NT2/D1 (cell line): Measurements from ENCODE around the gene GPS1.
A peak's percentile ranks its signal among the peaks of the same experiment; 100 is the strongest.

Experiments
- DNase-seq: peaks from one replicate; pipeline ENCODE4 v3.0.0-alpha.2; 2011; ENCODE audit warnings: low read depth, low spot score
- H3K27me3 ChIP-seq: 2 replicates; pipeline ENCODE4 v1.6.0; 2011; ENCODE audit warnings: mild to moderate bottlenecking; ENCODE audit not compliant: insufficient read length, insufficient read depth
- H3K36me3 ChIP-seq: 2 replicates; pipeline ENCODE4 v1.6.1; 2011; ENCODE audit warnings: mild to moderate bottlenecking, low read length, mixed read lengths; ENCODE audit not compliant: insufficient read depth, insufficient read length
- H3K4me1 ChIP-seq: 2 replicates; pipeline ENCODE4 v1.5.1; 2011; ENCODE audit not compliant: insufficient read depth, insufficient read length
- H3K4me3 ChIP-seq: 2 replicates; pipeline ENCODE4 v1.5.1; 2011; ENCODE audit warnings: low read depth; ENCODE audit not compliant: insufficient read length
- H3K9ac ChIP-seq: 2 replicates; pipeline ENCODE4 v1.6.0; 2011; ENCODE audit warnings: low read depth; ENCODE audit not compliant: insufficient read length
- H3K9me3 ChIP-seq: 2 replicates; pipeline ENCODE4 v1.5.1; 2011; ENCODE audit warnings: mild to moderate bottlenecking, low read length; ENCODE audit not compliant: insufficient read depth
- SUZ12 ChIP-seq: IDR thresholded peaks from 2 replicates; pipeline ENCODE4 v1.6.1; 2011; ENCODE audit not compliant: insufficient read length, insufficient read depth; ENCODE audit errors: extremely low read depth
- YY1 ChIP-seq: IDR thresholded peaks from 2 replicates; pipeline ENCODE4 v1.6.1; 2011; ENCODE audit not compliant: insufficient read length, insufficient read depth
- ZNF274 ChIP-seq: IDR thresholded peaks from 2 replicates; pipeline ENCODE4 v1.6.1; 2011; ENCODE audit warnings: mild to moderate bottlenecking, low read depth, low read length

GPS1 gene

DNA sequence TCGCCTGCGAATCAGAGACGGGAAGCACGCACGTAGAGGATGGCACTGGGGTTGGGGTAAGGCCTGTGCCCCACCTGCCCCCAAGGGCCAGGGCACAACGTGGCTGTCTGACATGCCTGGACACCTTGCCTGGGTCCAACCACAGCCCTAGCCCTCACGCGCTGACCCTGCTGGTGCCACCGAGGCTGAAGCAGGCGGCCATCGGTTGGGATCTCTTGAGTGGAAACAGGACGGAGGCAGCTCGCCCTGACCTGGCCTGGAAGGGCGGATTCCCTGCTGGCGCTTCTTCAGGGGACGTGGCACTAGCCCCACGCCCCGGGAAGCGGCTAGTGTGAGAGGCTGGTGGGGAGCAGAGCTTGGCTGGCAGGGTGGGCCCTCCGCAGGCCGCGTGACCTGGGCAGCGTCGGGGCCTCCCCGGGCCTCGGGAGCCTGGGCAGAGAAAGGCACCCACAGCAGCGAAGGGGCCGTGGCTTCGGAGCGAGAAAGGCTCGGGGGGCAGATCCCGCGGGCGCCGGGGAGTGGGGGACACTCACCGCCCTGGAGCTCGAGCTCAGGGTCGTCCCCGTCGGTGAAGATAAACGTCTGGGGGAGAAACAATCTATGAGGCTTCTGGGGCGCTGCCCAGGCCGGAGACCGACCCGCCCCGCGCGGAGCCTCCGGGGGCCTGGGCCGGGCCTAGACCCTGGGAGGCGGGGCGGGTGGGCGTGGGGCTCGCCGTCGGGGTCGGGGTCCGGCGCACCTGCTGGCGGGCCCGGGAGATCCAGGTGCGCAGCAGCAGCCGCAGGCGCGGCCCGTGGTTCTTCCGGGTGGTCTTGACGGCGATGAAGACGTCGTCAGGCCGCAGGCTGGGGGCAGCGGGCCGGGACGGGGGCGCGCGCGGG, 697 bp upstream of the GPS1 start:
- no peak for TF ChIP-seq YY1
- no peak for TF ChIP-seq ZNF274
- no peak for TF ChIP-seq SUZ12
- peaks cover 3% of the 10 kb centered on the region for H3K27me3 ChIP-seq
- H3K9me3 ChIP-seq: no peaks in the 10 kb centered on the region
- peak overlapping the region; percentile 96 for H3K9ac ChIP-seq
- H3K4me1 ChIP-seq: peaks cover 28% of the 10 kb centered on the region
- H3K36me3 ChIP-seq: peaks cover 73% of the 10 kb centered on the region
- H3K4me3 ChIP-seq: peak overlapping the region; percentile 97
- no peak for DNase-seq

DNA sequence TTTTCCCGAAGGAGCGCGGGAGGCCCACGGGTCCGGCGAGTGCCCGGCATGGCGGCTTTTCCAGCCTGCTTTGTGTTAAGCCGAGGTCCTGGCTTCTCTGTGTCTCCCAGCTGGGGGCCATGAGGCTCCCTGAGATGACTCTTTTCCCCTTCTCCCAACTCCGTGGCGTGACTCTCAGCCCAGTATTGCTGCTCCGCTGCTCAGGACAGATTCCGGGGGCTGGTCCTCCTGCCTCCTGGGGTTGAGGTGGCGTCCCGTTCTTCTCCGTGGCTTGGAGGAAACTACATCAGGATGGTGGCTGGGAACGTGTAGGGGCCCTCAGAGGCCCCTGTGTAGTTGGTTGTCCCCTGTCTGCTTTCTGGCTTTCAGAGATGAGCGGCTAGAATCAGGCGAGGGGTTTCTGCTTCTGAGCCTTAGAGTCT, 951 bp downstream of the GPS1 start:
- Histone ChIP-seq H3K27me3 (peaks cover 3% of the 10 kb centered on the region), H3K4me1 (peaks cover 26% of the 10 kb centered on the region), H3K36me3 (peaks cover 76% of the 10 kb centered on the region), H3K4me3 (peak overlapping the region; percentile 97), H3K9me3 (no peaks in the 10 kb centered on the region), H3K9ac (peak overlapping the region; percentile 96)
- no peak for DNase-seq
- no peak for TF ChIP-seq YY1
- TF ChIP-seq SUZ12: no peak
- no peak for TF ChIP-seq ZNF274

DNA sequence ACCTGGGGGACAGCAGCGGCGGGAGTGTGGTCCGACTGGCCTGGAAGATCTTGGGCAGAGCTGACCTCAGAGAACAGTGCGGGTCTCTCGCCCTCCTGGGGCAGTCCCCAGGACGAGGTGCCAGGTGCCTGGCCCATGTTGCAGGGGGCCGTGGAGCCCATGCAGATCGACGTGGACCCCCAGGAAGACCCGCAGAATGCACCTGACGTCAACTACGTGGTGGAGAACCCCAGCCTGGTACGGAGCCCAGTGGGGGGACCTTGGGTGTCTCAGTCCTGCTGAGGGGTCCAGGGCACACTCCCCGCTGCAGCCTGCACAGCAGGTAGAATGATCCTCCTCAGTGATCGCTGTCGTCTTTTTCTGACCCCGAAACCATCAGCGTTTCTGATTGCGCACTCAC, 1.4 kb downstream of the GPS1 start:
- H3K4me1 ChIP-seq: peaks cover 26% of the 10 kb centered on the region
- peaks cover 3% of the 10 kb centered on the region for H3K27me3 ChIP-seq
- H3K4me3 ChIP-seq: peak overlapping the region; percentile 97
- TF ChIP-seq YY1 (no peak), SUZ12 (no peak), ZNF274 (no peak)
- peak overlapping the region; percentile 96 for H3K9ac ChIP-seq
- no peaks in the 10 kb centered on the region for H3K9me3 ChIP-seq
- H3K36me3 ChIP-seq: peaks cover 76% of the 10 kb centered on the region
- no peak for DNase-seq

DNA sequence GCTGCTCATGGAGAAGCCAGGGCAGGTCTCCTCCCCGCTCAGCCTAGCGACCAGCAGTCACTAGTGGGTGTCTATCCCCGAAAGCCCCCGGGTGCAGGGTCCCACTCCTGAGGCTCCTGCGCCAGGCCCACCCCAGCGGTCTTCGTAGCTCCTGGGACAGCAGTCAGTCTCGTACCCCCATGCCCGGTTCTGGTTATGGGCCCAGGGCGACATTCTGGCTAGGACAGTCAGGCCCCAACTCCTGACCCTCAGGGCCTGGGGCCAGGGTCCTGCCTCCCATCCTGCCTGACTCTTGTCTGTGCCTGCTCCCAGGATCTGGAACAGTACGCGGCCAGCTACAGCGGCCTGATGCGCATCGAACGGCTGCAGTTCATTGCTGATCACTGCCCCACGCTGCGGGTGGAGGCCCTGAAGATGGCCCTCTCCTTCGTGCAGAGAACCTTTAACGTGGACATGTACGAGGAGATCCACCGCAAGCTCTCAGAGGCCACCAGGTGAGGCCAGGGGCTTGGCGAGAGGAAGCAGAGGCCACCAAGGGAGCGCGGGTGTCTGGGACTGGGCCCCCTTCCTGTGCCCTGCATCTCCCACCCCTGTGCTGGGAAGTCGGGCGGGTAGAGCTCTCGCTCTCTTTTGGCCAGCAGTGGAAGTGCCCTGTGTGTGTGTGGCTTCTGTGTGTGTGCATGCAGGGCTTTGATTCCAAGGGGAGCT, 2.0 kb downstream of the GPS1 start:
- peaks cover 76% of the 10 kb centered on the region for H3K36me3 ChIP-seq
- H3K4me3 ChIP-seq: no peak overlapping the region
- H3K4me1 ChIP-seq: peaks cover 29% of the 10 kb centered on the region
- peaks cover 3% of the 10 kb centered on the region for H3K27me3 ChIP-seq
- DNase-seq: no peak
- peak overlapping the region; percentile 96 for H3K9ac ChIP-seq
- no peak for TF ChIP-seq ZNF274
- no peak for TF ChIP-seq YY1
- no peak for TF ChIP-seq SUZ12
- no peaks in the 10 kb centered on the region for H3K9me3 ChIP-seq

DNA sequence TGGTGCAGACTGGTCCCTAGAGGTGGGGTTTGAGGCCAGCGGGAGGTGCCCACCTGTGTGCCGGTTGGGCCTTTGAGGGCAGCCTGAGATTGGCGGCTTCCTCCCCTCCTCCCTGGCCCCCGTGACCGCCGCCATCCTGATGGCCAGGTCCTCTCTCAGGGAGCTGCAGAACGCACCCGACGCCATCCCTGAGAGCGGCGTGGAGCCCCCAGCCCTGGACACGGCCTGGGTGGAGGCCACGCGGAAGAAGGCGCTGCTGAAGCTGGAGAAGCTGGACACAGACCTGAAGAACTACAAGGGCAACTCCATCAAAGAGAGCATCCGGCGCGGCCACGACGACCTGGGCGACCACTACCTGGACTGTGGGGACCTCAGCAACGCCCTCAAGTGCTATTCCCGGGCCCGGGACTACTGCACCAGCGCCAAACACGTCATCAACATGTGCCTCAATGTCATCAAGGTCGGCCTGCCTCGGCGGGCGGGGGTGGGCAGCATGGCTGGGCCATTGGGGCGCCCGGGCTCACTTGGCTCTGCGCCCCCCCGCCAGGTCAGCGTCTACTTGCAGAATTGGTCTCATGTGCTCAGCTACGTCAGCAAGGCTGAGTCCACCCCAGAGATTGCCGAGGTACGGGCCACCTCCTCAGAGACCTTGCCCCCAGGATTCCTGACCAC, 2.8 kb downstream of the GPS1 start:
- no peak for TF ChIP-seq SUZ12
- no peak for TF ChIP-seq YY1
- TF ChIP-seq ZNF274: no peak
- Histone ChIP-seq H3K9me3 (no peaks in the 10 kb centered on the region), H3K27me3 (peaks cover 3% of the 10 kb centered on the region), H3K4me1 (peaks cover 29% of the 10 kb centered on the region), H3K36me3 (peaks cover 76% of the 10 kb centered on the region), H3K4me3 (no peak overlapping the region), H3K9ac (no peak overlapping the region)
- no peak for DNase-seq

DNA sequence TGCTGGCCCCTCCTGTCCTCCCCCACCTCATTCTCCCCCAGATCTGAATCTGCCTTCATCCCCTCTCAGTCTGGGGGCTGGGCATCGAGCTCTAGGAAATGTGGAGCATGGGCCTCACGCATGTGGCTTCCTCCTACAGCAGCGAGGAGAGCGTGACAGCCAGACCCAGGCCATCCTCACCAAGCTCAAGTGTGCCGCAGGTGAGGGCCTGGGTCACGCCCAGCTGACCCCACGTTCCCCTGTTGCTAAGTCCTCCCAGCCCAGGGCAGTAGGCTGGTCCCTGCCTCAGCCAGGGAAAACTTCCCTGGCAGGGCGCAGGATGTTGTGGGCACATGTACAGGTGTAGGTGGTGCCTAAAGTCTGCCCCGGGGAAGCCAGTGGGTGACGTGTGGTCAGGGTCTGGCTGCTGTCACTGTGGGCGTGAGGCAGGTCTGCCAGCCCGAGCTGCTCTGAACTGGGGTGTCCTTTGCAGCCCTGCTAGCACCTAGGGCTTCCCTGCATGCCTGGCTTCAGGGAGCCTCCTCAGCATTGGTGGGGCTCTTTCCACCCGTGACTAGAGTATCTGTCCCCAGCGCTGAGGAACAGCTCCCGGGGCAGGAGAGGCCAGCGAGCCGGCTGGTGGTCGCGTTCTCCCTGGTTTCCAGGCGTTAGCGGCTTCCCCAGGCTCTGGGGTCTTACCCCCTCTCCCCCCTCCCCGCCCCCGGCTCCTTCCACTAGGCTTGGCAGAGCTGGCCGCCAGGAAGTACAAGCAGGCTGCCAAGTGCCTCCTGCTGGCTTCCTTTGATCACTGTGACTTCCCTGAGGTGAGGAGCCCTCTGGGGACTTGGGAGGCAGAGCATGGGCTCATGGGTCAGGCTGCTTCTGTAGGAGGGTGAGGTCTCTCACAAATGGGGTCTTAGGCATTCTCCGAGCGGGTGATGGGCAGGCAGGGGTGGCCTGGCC, 3.6 kb downstream of the GPS1 start:
- Histone ChIP-seq H3K9ac (peak overlapping the region; percentile 50), H3K4me3 (no peak overlapping the region), H3K4me1 (peaks cover 26% of the 10 kb centered on the region), H3K36me3 (peaks cover 76% of the 10 kb centered on the region), H3K9me3 (no peaks in the 10 kb centered on the region), H3K27me3 (peaks cover 3% of the 10 kb centered on the region)
- no peak for TF ChIP-seq ZNF274
- no peak for DNase-seq
